Mucosa of gallbladder (tissue), 1 donor: Measurements from ENCODE around the gene CXCR3. TPM values are rescaled to one million over a fixed set of nuclear protein-coding genes. Genes with fewer than 3 reads are reported as not detected.
"Not testable (repeated sequence)": the region's sequence is repeated elsewhere in the genome, so short reads cannot be mapped to it uniquely, and the experiment has no call there.

ENCODE experiments used
- DNase-seq: peaks from one replicate; pipeline ENCODE4 v3.0.0-alpha.2; 2020; ENCODE audit warnings: low spot score
- total RNA-seq: library from RNA; stranded (reverse); gene quantifications from one replicate; pipeline ENCODE4 v1.2.1, GENCODE V29; 2021
- donor health status: DM: no; HTN: no; CAD: no.

Gene CXCR3
- 1.5 TPM for total RNA-seq

GRCh38 chrX:71618303-71618721, at the start of gene CXCR3:
CXCR3 (minus strand) TSS chrX:71618511; CDS start chrX:71618449, 62 bp downstream.
- DNase-seq: no peak

DNA sequence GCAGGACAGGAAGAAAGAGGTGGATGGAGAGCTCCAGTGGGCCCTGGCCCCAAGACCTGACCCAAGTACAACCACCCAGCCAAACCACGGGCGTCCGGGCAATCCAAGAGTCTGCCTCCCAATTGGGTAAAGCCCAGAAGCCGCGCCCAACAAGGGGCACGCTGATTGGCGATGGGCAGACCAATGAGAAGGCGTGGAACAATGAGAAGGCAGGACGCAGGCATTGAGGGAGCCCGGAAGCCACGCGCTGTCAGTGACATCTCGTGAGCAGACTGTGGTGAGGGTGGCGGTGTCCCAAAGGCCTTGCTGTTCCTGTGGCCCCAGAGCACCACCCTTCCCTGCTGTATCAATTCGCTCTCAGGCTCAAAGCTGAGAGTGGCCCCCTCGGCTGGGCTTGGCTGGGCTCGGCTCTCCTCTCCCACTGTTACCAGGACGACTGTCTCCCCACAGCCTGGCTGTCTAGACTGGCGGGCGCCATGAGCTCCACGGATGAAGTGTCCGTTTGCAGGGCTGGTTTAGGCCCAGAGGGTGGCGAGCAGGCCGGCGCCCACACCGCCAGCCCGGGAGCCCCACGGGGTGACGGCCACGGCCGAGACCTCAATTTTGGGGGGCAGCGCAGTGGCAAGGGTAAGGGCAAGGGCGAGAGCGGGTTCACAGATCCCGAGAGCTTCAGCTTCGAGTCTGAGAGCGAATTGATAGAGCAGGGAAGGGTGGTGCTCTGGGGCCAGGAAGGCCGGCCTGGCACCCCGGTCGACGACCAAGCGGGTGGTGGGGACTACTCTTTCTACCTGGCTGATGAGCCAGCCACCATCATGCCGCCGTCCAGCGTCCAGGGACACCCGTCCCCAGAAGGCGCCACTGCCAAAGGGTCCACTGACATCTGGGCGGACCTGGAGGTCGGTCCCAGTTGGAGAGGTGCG, 49.3 kb upstream of the CXCR3 start, which contains the start of gene LOC101059915:
LOC101059915 (plus strand) TSS at position 219 of the 920 bp plus-strand sequence.
- DNase-seq: peak; percentile 9

DNA sequence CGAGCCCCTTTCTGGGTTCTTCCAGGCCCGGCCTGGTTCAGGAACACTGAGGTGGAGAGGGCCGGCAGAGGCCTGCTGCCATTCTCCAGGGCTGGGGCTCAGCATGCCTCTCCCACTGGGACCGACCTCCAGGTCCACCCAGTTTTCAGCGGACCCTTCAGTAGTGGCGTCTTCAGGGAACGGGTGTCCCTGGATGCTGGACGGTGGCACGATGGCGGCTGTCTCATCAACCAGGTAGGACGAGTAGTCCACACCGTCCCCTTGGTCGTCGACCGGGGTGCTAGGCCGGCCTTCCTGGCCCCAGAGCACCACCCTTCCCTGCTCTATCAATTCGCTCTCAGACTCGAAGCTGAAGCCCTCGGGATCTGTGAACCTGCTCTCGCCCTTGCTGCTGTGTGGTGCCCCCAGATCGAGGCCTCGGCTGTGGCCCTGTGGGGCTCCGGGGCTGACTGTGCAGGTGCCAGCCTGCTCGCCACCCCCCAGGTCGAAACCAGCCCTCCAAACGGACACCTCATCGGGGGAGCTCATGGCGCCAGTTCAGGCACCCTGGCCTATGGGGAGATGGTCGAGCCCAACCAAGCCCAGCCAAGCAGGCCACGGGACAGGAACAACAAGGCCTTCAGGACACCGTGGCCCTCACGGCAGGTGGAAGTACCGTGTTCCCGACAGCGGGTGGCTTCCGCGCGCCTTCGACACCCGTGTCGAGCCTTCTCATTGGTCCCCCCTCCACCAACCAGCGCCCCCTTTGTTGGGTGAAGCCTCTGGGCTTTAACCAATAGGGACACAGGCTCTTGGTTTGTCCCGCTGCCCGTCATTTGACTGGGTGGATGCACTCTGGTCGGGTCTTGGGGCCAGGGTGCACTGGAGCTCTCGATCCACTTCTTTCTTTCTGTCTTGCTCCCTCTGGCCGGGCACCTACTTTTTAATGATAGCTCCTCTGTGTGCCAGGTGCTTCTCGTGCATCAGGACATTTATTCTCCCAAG, 48.2 kb upstream of the CXCR3 start:
- peak; percentile 8 for DNase-seq

GRCh38 chrX:71665747-71666146, 47.4 kb upstream of the CXCR3 start:
- DNase-seq: peak; percentile 6

DNA sequence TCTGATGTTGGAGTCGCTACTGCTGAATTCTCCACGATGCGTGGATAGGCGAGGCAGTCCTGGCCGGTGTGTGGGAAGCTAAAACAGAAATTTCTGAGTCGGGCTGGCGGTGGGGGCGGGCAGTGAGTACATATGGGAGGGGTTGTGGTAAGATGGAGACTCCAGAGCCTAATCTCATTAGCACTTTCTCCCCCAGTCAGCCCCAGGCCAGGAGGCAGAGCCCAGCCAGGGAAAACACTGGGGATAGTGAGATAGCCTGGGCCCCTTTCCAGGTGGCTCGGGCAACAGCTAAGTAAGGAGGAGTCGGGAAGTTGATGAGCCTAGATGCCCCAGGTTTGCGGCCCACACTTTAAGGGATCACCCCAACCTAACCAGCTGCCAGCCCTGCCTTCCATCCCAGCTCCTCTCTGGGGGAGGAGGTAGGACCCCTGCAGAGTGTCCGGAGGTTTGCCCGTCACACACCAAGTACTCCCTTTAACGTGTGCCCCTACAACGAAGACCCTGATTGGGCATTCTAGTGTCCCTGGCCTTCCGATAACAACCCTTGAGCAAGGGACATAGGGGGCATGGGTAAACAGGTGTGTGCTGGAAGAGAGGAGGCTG, 46.7 kb upstream of the CXCR3 start:
- peak; percentile 8 for DNase-seq

DNA sequence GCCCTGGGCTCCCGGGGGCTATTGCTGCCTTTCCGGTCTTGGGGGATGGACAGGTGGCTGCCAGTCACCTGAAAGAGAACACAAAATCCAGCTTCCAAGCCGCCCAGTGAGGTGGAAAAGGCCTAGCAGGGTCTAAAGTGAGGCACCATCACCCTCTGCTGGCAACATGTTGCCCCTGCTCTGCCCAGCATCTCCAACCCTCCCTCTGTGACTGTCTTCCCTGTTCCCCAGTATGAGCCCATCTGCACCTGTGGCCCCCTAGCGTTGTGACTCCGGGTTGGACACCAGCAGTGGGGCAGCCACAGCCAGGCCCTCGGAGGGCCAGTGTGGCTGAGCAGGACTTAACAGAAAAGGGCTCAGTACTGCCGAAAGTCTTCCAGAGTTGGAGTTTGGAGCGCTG, 45.9 kb upstream of the CXCR3 start:
- peak; percentile 3 for DNase-seq

- DNase-seq: peak; percentile 2
Observed at GRCh38 chrX:71663238-71663637, 44.9 kb upstream of the CXCR3 start.

GRCh38 chrX:71662654-71663053, 44.3 kb upstream of the CXCR3 start:
- DNase-seq: peak; percentile 5

DNA sequence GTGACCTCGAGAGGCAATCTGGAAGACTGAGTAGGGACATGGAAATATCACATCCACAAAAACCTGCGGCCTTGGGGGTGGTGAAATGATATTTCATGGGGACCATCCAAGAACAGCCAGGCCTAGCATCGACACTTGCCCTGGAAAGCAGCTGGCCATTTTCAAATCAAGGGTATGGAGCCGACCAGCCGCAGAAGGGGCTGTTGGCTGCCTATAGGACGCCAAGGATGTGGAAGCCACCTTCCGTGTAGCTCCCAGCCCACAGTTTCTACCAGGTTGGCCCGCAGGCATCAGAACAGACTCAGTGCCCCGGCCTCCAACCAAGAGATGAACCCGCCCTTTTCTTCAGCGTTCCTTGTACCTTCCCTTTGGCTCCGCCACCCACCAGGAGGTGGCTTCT, 43.6 kb upstream of the CXCR3 start:
- DNase-seq: peak; percentile 8

- peak; percentile 3 for DNase-seq
Observed at GRCh38 chrX:71660562-71661416, 42.5 kb upstream of the CXCR3 start.

DNA sequence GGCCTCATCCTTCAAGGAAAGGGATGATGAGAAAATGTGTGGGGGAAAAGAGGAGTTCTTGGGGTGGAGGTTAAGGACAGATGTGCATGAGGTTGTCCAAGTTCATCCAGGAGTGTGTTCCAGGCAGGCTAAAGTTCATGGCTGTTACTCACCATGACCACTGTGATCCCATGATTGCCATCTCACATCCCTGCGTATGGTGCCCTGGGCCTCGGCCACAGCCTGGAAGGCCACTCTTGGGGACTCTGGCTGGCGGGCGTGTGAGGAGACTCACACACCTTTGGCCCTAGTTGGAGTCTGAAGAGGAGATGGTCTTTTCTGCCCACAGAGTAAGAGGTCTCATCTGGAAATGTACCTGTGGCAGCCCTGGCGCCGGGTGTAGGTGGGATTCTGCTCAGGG, 41.6 kb upstream of the CXCR3 start:
- no peak for DNase-seq

DNA sequence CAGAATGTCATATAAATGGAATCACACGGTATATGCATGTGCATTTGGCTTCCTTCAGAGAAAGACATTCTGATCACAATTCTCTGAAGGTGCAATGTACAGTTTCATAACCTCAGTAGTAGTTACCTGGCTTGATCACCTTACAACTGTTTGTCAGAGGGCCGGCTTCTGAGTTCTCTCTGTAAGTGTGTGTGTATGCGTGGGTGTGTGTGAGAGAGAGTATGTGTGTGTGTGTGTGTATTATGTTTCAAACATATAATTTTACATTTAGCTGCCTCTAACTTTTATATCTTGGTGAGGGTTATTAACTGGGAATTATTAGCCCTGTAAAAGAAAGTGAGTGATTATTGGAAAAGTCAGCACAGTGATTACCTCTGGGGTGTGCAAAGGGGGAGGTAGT, 41.0 kb upstream of the CXCR3 start:
- no peak for DNase-seq

DNA sequence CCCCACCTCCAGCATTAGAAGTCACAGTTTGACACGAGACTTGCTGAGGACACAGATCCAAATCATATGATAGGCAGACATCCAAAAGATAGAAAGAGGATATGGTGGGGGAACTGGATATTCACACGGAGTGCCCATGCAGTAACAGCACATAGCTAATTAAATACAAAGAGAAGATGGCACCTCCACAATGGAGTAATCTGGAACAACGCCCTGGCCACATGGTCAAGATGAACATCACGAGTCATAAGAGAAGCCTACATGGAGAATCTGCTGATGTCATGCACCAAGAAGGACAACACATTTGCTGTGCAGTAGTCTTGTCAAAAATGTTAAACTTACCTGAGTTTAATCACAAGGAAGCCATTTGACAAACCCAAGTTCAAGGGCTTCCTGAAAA, 39.0 kb upstream of the CXCR3 start:
- DNase-seq: no peak

GRCh38 chrX:71653344-71653743, 35.0 kb upstream of the CXCR3 start:
- no peak for DNase-seq

GRCh38 chrX:71652405-71652804, 34.1 kb upstream of the CXCR3 start:
- peak; percentile 53 for DNase-seq

DNA sequence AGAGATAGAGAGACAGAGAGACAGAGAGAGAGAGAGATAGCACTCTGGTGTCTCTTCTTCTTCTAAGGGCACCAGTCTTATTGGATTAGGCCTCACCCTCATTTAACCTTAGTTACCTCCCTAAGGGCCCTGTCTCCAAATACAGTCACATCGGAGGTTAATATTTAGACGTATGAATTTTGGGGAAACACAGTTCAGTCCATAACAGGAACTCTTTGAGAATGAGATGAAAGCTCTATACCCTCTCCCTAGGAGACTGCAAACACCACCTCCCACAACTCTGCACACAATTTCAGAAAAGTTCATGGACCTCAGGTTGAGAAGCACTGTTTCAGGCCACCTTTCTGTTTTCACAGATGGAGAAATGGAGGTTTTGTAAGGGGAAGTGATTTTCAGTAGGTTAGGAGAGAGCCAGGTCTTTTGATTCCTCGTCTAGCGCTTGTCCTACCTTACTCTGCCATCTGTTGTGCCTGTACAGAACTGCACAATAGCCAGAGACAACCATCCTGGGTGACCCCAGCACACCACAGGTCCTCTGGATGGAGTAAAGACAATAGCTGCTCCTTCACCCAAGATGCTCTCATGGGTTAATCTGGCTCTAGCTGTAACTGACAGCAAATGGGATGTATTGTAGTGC, 32.1 kb upstream of the CXCR3 start:
- no peak for DNase-seq

DNA sequence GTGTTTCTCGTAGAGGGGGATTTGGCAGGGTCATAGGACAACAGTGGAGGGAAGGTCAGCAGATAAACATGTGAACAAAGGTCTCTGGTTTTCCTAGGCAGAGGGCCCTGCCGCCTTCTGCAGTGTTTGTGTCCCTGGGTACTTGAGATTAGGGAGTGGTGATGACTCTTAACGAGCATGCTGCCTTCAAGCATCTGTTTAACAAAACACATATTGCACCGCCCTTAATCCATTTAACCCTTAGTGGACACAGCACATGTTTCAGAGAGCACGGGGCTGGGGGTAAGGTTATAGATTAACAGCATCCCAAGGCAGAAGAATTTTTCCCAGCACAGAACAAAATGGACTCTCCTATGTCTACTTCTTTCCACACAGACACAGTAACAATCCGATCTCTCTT, 26.1 kb upstream of the CXCR3 start:
- not testable (repeated sequence) for DNase-seq

DNA sequence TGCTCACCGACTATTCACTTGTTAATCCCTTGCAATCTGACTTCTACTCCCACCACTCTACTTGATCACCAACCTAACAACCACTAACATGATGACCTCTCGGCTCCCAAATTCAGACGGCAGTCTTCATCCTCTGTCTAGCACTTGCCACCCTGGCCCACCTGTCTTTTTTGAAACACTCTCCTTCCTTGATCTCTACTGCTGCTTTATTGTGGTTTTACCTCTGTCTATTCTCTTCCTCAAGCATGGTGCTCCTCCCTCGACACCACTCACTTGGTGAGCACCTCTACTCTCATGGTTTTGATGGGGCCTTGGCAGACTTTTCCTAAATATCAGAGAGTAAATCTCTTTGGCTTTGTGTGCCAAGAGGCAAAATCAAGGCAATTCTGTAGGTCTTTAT, 21.7 kb upstream of the CXCR3 start:
- no peak for DNase-seq

GRCh38 chrX:71638409-71638808, 20.1 kb upstream of the CXCR3 start:
- DNase-seq: no peak

GRCh38 chrX:71637848-71638247, 19.5 kb upstream of the CXCR3 start:
- no peak for DNase-seq
